ENCODE results near the gene HENMT1. TPM values are rescaled to one million over a fixed set of nuclear protein-coding genes. Genes with fewer than 3 reads are reported as not detected.
"Not testable (repeated sequence)": the region's sequence is repeated elsewhere in the genome, so short reads cannot be mapped to it uniquely, and the experiment has no call there.

The HENMT1 gene
- total RNA-seq, 1 experiment from 2014 or later = not detected

GRCh38 chr1:108671143-108671542 lies 10.2 kb upstream of the HENMT1 start:
- DNase-seq (ENCODE audit: unreplicated experiment) = no peak
- no TSS peak for BruUV-seq (replicated peaks)
- POLR2A ChIA-PET = no interaction called here
- intact Hi-C loops (cut with micrococcal nuclease) = no loop called here
- H3K4me3 Mint-ChIP-seq (ENCODE audit: unreplicated experiment) = no peak overlapping the region
- TF ChIP-seq CTCF (IDR thresholded peaks at IDR 0.05; ENCODE audit: unreplicated experiment) = no peak
- no peaks in the 10 kb centered on the region for H3K36me3 Mint-ChIP-seq (ENCODE audit: insufficient read depth, unreplicated experiment)
- CTCF ChIA-PET = interaction anchor here (2.0 kb wide), 1 partner anchor 26 kb away, joined by 10 read pairs; no protein-coding TSS in a partner anchor
- peaks cover 18% of the 10 kb centered on the region for H3K27me3 Mint-ChIP-seq (ENCODE audit: insufficient read depth, unreplicated experiment)
- H3K27ac Mint-ChIP-seq (ENCODE audit: low read depth, unreplicated experiment) = no peak overlapping the region
- H3K4me1 Mint-ChIP-seq (ENCODE audit: insufficient read depth, unreplicated experiment) = no peaks in the 10 kb centered on the region
- no peaks in the 10 kb centered on the region for H3K9me3 Mint-ChIP-seq (ENCODE audit: unreplicated experiment)

GRCh38 chr1:108670131-108670773 lies 9.4 kb upstream of the HENMT1 start:
- Mint-ChIP-seq H3K4me1 (ENCODE audit: insufficient read depth, unreplicated experiment) (no peaks in the 10 kb centered on the region), H3K9me3 (ENCODE audit: unreplicated experiment) (no peaks in the 10 kb centered on the region), H3K36me3 (ENCODE audit: insufficient read depth, unreplicated experiment) (no peaks in the 10 kb centered on the region), H3K4me3 (ENCODE audit: unreplicated experiment) (no peak overlapping the region), H3K27ac (ENCODE audit: low read depth, unreplicated experiment) (no peak overlapping the region), H3K27me3 (ENCODE audit: insufficient read depth, unreplicated experiment) (peaks cover 18% of the 10 kb centered on the region)
- DNase-seq (ENCODE audit: unreplicated experiment) = no peak
- POLR2A ChIA-PET = no interaction called here
- intact Hi-C loops (cut with micrococcal nuclease) = no loop called here
- TF ChIP-seq CTCF (IDR thresholded peaks at IDR 0.05; ENCODE audit: unreplicated experiment) = no peak
- CTCF ChIA-PET = no interaction called here
- no TSS peak for BruUV-seq (replicated peaks)

- intact Hi-C loops (cut with micrococcal nuclease) = no loop called here
- no peak for TF ChIP-seq CTCF (IDR thresholded peaks at IDR 0.05; ENCODE audit: unreplicated experiment)
- no peak for DNase-seq (ENCODE audit: unreplicated experiment)
- Mint-ChIP-seq H3K9me3 (ENCODE audit: unreplicated experiment) (no peaks in the 10 kb centered on the region), H3K4me1 (ENCODE audit: insufficient read depth, unreplicated experiment) (no peaks in the 10 kb centered on the region), H3K4me3 (ENCODE audit: unreplicated experiment) (no peak overlapping the region), H3K27ac (ENCODE audit: low read depth, unreplicated experiment) (no peak overlapping the region), H3K36me3 (ENCODE audit: insufficient read depth, unreplicated experiment) (no peaks in the 10 kb centered on the region), H3K27me3 (ENCODE audit: insufficient read depth, unreplicated experiment) (peaks cover 18% of the 10 kb centered on the region)
- CTCF ChIA-PET = no interaction called here
- POLR2A ChIA-PET = no interaction called here
- no TSS peak for BruUV-seq (replicated peaks)
Observed at GRCh38 chr1:108669679-108670078, 8.8 kb upstream of the HENMT1 start.

- no peaks in the 10 kb centered on the region for H3K4me1 Mint-ChIP-seq (ENCODE audit: insufficient read depth, unreplicated experiment)
- ChIA-PET CTCF (interaction anchor here (0.5 kb wide), 1 partner anchor 180 kb away, joined by 4 read pairs; no protein-coding TSS in a partner anchor), POLR2A (no interaction called here)
- no peak overlapping the region for H3K4me3 Mint-ChIP-seq (ENCODE audit: unreplicated experiment)
- DNase-seq (ENCODE audit: unreplicated experiment) = no peak
- H3K9me3 Mint-ChIP-seq (ENCODE audit: unreplicated experiment) = no peaks in the 10 kb centered on the region
- intact Hi-C loops (cut with micrococcal nuclease) = no loop called here
- H3K27me3 Mint-ChIP-seq (ENCODE audit: insufficient read depth, unreplicated experiment) = peaks cover 18% of the 10 kb centered on the region
- no peak for TF ChIP-seq CTCF (IDR thresholded peaks at IDR 0.05; ENCODE audit: unreplicated experiment)
- no TSS peak for BruUV-seq (replicated peaks)
- no peaks in the 10 kb centered on the region for H3K36me3 Mint-ChIP-seq (ENCODE audit: insufficient read depth, unreplicated experiment)
- no peak overlapping the region for H3K27ac Mint-ChIP-seq (ENCODE audit: low read depth, unreplicated experiment)
Observed at GRCh38 chr1:108668777-108669176, 7.9 kb upstream of the HENMT1 start.

- BruUV-seq (replicated peaks); H3K4me1 Mint-ChIP-seq (ENCODE audit: insufficient read depth, unreplicated experiment); intact Hi-C loops (cut with micrococcal nuclease); H3K27ac Mint-ChIP-seq (ENCODE audit: low read depth, unreplicated experiment); CTCF ChIA-PET; H3K36me3 Mint-ChIP-seq (ENCODE audit: insufficient read depth, unreplicated experiment); H3K4me3 Mint-ChIP-seq (ENCODE audit: unreplicated experiment); DNase-seq (ENCODE audit: unreplicated experiment); H3K9me3 Mint-ChIP-seq (ENCODE audit: unreplicated experiment): not testable (repeated sequence)
- H3K27me3 Mint-ChIP-seq (ENCODE audit: insufficient read depth, unreplicated experiment) = peaks cover 12% of the 10 kb centered on the region
- POLR2A ChIA-PET = interaction anchor here (0.7 kb wide), 1 partner anchor 24 kb away, joined by 4 read pairs; no protein-coding TSS in a partner anchor
Observed at GRCh38 chr1:108667422-108667821, 6.5 kb upstream of the HENMT1 start.
